Thoracic aorta (tissue), 2 donors: ENCODE results near the gene GSTM5. TPM values are rescaled to one million over a fixed set of nuclear protein-coding genes. Genes with fewer than 3 reads are reported as not detected.
"Not testable (repeated sequence)": the region's sequence is repeated elsewhere in the genome, so short reads cannot be mapped to it uniquely, and the experiment has no call there.

Experiments
- ATAC-seq: fragments of 150-250 bp; one replicate; pipeline ENCODE4 v1.8.0; 2017; ENCODE audit warnings: low read depth; ENCODE audit not compliant: insufficient number of reproducible peaks, low FRiP score
- DNase-seq: peaks from one replicate; pipeline ENCODE4 v3.0.0-alpha.2; 2020; ENCODE audit warnings: low spot score
- H3K27ac ChIP-seq, 2 donors: fragments of 200-600 bp; sonication (generic); 1 replicate in 1 of 2; 2 replicates in 1 of 2; pipeline ENCODE4 v1.5.1; 2016; ENCODE audit warnings: mild to moderate bottlenecking in 2 of 2, moderate library complexity in 2 of 2
- H3K27me3 ChIP-seq: fragments of 200-600 bp; sonication (generic); replicated peaks from 2 replicates; pipeline ENCODE4 v1.6.0; 2016; ENCODE audit warnings: mild to moderate bottlenecking; ENCODE audit not compliant: insufficient read depth
- H3K36me3 ChIP-seq: fragments of 200-600 bp; sonication (generic); one replicate; pipeline ENCODE4 v1.5.1; 2016
- H3K4me1 ChIP-seq, 2 donors: fragments of 200-600 bp; sonication (generic); 1 replicate in 1 of 2; 2 replicates in 1 of 2; pipeline versions ENCODE4 v1.5.1 to v1.6.0; 2016; ENCODE audit warnings: low read depth in 2 of 2, mild to moderate bottlenecking in 1 of 2; ENCODE audit not compliant: control insufficient read depth in 1 of 2
- H3K4me3 ChIP-seq: fragments of 200-600 bp; sonication (generic); 2 replicates; pipeline ENCODE4 v1.5.1; 2016; ENCODE audit warnings: mild to moderate bottlenecking
- H3K9me3 ChIP-seq: fragments of 200-600 bp; sonication (generic); 2 replicates; pipeline ENCODE4 v1.5.1; 2016
- CTCF ChIP-seq: fragments of 200-600 bp; sonication (generic); IDR thresholded peaks from one replicate; pipeline ENCODE4 v1.5.1; 2019; ENCODE audit warnings: antibody characterized with exemption
- total RNA-seq, 2 donors: library from RNA; depleted of rRNA; stranded (reverse); fragments of >200 nt; gene quantifications; one replicate each; pipeline versions ENCODE4 v1.1.0 to v1.2.3, GENCODE V29; 2016

GSTM5 gene
- total RNA-seq, 2 donors from 2014 or later = 2.0 to 6.9 TPM

GRCh38 chr1:109749221-109749620 lies 37.2 kb downstream of the GSTM5 start:
- ATAC-seq (no peak), DNase-seq (no peak)
- Histone ChIP-seq H3K4me1 (no peaks in the 10 kb centered on the region), H3K27ac (no peak overlapping the region), H3K9me3 (no peaks in the 10 kb centered on the region), H3K36me3 (no peaks in the 10 kb centered on the region), H3K27me3 (no peaks in the 10 kb centered on the region), H3K4me3 (no peak overlapping the region)
- TF ChIP-seq CTCF = no peak

GRCh38 chr1:109750241-109750882 lies 38.3 kb downstream of the GSTM5 start:
- H3K9me3 ChIP-seq = no peaks in the 10 kb centered on the region
- no peak overlapping the region for H3K27ac ChIP-seq
- DNase-seq (no peak), ATAC-seq (no peak)
- H3K4me1 ChIP-seq = no peaks in the 10 kb centered on the region
- no peak for TF ChIP-seq CTCF
- no peak overlapping the region for H3K4me3 ChIP-seq
- no peaks in the 10 kb centered on the region for H3K36me3 ChIP-seq
- H3K27me3 ChIP-seq = no peaks in the 10 kb centered on the region

GRCh38 chr1:109750920-109751319 lies 38.9 kb downstream of the GSTM5 start:
- Histone ChIP-seq H3K4me1 (no peaks in the 10 kb centered on the region), H3K27ac (no peak overlapping the region), H3K27me3 (no peaks in the 10 kb centered on the region), H3K4me3 (no peak overlapping the region), H3K9me3 (no peaks in the 10 kb centered on the region), H3K36me3 (no peaks in the 10 kb centered on the region)
- no peak for DNase-seq
- no peak for TF ChIP-seq CTCF
- ATAC-seq = no peak

- Histone ChIP-seq H3K9me3 (no peaks in the 10 kb centered on the region), H3K4me3 (no peak overlapping the region), H3K36me3 (no peaks in the 10 kb centered on the region), H3K27ac (no peak overlapping the region), H3K27me3 (no peaks in the 10 kb centered on the region), H3K4me1 (no peaks in the 10 kb centered on the region)
- ATAC-seq = no peak
- no peak for TF ChIP-seq CTCF
- DNase-seq = no peak
These were observed 39.6 kb downstream of the GSTM5 start for GRCh38 chr1:109751531-109752260.

GRCh38 chr1:109754738-109755137 lies 42.7 kb downstream of the GSTM5 start:
- Histone ChIP-seq H3K27ac (no peak overlapping the region), H3K36me3 (no peaks in the 10 kb centered on the region), H3K27me3 (no peaks in the 10 kb centered on the region), H3K4me3 (no peak overlapping the region), H3K4me1 (no peaks in the 10 kb centered on the region), H3K9me3 (no peaks in the 10 kb centered on the region)
- TF ChIP-seq CTCF = no peak
- ATAC-seq (no peak), DNase-seq (no peak)

- H3K4me3 ChIP-seq, ATAC-seq, H3K4me1 ChIP-seq, H3K27me3 ChIP-seq, H3K9me3 ChIP-seq, H3K36me3 ChIP-seq, DNase-seq, H3K27ac ChIP-seq: not testable (repeated sequence)
These were observed 44.3 kb downstream of the GSTM5 start for GRCh38 chr1:109756325-109756724.
